GM23338 (cell line): ENCODE measurements around the gene WDR27. TPM values are rescaled to one million over a fixed set of nuclear protein-coding genes. Genes with fewer than 3 reads are reported as not detected.

Source experiments
- polyA plus RNA-seq: library from polyadenylated mRNA; unstranded; fragments of >200 nt; fragmentation: Nextera tagmentation; extraction: Ambion mirVana; gene quantifications from 2 replicates; pipeline ENCODE4 v1.2.1, GENCODE V29; 2016
- total RNA-seq: library from RNA; depleted of rRNA; stranded (reverse); fragments of >200 nt; shearing (Covaris generic); gene quantifications from 2 replicates; pipeline ENCODE4 v1.2.3, GENCODE V29; 2014; rRNA removed

The WDR27 gene
- total and polyA plus RNA-seq, 2 experiments from 2014 or later: 55.3 to 80.4 TPM

Other genes starting within 250 kb of the WDR27 start
- gene C6orf120, start 97 bp upstream of the WDR27 start, total RNA-seq: 49.3 and 57.3 TPM in 2 replicates
- 18.3 and 18.8 TPM in 2 replicates for gene C6orf120, start 97 bp upstream of the WDR27 start, polyA plus RNA-seq
- gene PHF10, start 22.5 kb upstream of the WDR27 start, total RNA-seq: 44.7 and 48.1 TPM in 2 replicates
- gene PHF10, start 22.5 kb upstream of the WDR27 start, polyA plus RNA-seq: 15.7 and 16.5 TPM in 2 replicates
- 2.8 and 3.3 TPM in 2 replicates for gene DYNLT2, start 49.5 kb upstream of the WDR27 start, total RNA-seq
- gene DYNLT2, start 49.5 kb upstream of the WDR27 start, polyA plus RNA-seq: 1.6 and 4.4 TPM in 2 replicates
- 7.6 and 11.7 TPM in 2 replicates for gene ERMARD, start 49.6 kb upstream of the WDR27 start, total RNA-seq
- 8.5 and 8.6 TPM in 2 replicates for gene ERMARD, start 49.6 kb upstream of the WDR27 start, polyA plus RNA-seq